Measurements from ENCODE around the gene ALDH1L1.

GRCh38 chr3:126197343-126197742, 17.0 kb upstream of the ALDH1L1 start:
- TF ChIP-seq, protein P1, sequence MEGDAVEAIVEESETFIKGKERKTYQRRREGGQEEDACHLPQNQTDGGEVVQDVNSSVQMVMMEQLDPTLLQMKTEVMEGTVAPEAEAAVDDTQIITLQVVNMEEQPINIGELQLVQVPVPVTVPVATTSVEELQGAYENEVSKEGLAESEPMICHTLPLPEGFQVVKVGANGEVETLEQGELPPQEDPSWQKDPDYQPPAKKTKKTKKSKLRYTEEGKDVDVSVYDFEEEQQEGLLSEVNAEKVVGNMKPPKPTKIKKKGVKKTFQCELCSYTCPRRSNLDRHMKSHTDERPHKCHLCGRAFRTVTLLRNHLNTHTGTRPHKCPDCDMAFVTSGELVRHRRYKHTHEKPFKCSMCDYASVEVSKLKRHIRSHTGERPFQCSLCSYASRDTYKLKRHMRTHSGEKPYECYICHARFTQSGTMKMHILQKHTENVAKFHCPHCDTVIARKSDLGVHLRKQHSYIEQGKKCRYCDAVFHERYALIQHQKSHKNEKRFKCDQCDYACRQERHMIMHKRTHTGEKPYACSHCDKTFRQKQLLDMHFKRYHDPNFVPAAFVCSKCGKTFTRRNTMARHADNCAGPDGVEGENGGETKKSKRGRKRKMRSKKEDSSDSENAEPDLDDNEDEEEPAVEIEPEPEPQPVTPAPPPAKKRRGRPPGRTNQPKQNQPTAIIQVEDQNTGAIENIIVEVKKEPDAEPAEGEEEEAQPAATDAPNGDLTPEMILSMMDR (conservative IDR thresholded peaks at IDR 0.05; ENCODE audit: low read depth in 2 of 2): no peak
- no peak for TF ChIP-seq REST (IDR thresholded peaks at IDR 0.05; ENCODE audit: unreplicated experiment)
- TF ChIP-seq CREB1 (CRISPR knock-in tag; IDR thresholded peaks at IDR 0.05; ENCODE audit: low read depth): no peak
- TF ChIP-seq EZH2phosphoT487 (IDR thresholded peaks at IDR 0.05; ENCODE audit: unreplicated experiment): no peak
- no peak for TF ChIP-seq EZH2 (IDR thresholded peaks at IDR 0.05; ENCODE audit: low read depth, unreplicated experiment)
- TF ChIP-seq, protein P2, sequence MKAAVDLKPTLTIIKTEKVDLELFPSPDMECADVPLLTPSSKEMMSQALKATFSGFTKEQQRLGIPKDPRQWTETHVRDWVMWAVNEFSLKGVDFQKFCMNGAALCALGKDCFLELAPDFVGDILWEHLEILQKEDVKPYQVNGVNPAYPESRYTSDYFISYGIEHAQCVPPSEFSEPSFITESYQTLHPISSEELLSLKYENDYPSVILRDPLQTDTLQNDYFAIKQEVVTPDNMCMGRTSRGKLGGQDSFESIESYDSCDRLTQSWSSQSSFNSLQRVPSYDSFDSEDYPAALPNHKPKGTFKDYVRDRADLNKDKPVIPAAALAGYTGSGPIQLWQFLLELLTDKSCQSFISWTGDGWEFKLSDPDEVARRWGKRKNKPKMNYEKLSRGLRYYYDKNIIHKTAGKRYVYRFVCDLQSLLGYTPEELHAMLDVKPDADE (IDR thresholded peaks at IDR 0.05): no peak
- no peak for TF ChIP-seq JUNB (IDR thresholded peaks at IDR 0.05; ENCODE audit: unreplicated experiment)
- TF ChIP-seq POLR2AphosphoS5 (IDR thresholded peaks at IDR 0.05; ENCODE audit: low read depth): no peak
- TF ChIP-seq STAT1 (IDR thresholded peaks at IDR 0.05; ENCODE audit: unreplicated experiment): no peak
- TF ChIP-seq, protein P3, sequence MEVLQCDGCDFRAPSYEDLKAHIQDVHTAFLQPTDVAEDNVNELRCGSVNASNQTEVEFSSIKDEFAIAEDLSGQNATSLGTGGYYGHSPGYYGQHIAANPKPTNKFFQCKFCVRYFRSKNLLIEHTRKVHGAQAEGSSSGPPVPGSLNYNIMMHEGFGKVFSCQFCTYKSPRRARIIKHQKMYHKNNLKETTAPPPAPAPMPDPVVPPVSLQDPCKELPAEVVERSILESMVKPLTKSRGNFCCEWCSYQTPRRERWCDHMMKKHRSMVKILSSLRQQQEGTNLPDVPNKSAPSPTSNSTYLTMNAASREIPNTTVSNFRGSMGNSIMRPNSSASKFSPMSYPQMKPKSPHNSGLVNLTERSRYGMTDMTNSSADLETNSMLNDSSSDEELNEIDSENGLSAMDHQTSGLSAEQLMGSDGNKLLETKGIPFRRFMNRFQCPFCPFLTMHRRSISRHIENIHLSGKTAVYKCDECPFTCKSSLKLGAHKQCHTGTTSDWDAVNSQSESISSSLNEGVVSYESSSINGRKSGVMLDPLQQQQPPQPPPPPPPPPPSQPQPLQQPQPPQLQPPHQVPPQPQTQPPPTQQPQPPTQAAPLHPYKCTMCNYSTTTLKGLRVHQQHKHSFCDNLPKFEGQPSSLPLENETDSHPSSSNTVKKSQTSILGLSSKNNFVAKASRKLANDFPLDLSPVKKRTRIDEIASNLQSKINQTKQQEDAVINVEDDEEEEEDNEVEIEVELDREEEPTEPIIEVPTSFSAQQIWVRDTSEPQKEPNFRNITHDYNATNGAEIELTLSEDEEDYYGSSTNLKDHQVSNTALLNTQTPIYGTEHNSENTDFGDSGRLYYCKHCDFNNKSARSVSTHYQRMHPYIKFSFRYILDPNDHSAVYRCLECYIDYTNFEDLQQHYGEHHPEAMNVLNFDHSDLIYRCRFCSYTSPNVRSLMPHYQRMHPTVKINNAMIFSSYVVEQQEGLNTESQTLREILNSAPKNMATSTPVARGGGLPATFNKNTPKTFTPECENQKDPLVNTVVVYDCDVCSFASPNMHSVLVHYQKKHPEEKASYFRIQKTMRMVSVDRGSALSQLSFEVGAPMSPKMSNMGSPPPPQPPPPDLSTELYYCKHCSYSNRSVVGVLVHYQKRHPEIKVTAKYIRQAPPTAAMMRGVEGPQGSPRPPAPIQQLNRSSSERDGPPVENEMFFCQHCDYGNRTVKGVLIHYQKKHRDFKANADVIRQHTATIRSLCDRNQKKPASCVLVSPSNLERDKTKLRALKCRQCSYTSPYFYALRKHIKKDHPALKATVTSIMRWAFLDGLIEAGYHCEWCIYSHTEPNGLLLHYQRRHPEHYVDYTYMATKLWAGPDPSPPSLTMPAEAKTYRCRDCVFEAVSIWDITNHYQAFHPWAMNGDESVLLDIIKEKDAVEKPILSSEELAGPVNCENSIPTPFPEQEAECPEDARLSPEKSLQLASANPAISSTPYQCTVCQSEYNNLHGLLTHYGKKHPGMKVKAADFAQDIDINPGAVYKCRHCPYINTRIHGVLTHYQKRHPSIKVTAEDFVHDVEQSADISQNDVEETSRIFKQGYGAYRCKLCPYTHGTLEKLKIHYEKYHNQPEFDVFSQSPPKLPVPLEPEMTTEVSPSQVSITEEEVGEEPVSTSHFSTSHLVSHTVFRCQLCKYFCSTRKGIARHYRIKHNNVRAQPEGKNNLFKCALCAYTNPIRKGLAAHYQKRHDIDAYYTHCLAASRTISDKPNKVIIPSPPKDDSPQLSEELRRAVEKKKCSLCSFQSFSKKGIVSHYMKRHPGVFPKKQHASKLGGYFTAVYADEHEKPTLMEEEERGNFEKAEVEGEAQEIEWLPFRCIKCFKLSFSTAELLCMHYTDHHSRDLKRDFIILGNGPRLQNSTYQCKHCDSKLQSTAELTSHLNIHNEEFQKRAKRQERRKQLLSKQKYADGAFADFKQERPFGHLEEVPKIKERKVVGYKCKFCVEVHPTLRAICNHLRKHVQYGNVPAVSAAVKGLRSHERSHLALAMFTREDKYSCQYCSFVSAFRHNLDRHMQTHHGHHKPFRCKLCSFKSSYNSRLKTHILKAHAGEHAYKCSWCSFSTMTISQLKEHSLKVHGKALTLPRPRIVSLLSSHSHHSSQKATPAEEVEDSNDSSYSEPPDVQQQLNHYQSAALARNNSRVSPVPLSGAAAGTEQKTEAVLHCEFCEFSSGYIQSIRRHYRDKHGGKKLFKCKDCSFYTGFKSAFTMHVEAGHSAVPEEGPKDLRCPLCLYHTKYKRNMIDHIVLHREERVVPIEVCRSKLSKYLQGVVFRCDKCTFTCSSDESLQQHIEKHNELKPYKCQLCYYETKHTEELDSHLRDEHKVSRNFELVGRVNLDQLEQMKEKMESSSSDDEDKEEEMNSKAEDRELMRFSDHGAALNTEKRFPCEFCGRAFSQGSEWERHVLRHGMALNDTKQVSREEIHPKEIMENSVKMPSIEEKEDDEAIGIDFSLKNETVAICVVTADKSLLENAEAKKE (CRISPR knock-in tag; IDR thresholded peaks at IDR 0.05): no peak
- no peak for TF ChIP-seq NANOG (IDR thresholded peaks at IDR 0.05; ENCODE audit: borderline replicate concordance)
- TF ChIP-seq ZNF114 (CRISPR knock-in tag; IDR thresholded peaks at IDR 0.05): no peak
